WTC11 (cell line): ENCODE results near the gene GRM8.

Experiments
- CREM ChIP-seq: sonication (generic); formaldehyde crosslinking; IDR thresholded peaks from 2 replicates; pipeline ENCODE4 v1.8.1; 2022; ENCODE audit warnings: mild to moderate bottlenecking, missing genetic modification reagents, moderate library complexity
- ESRRA ChIP-seq: sonication (generic); formaldehyde crosslinking; IDR thresholded peaks from 2 replicates; pipeline ENCODE4 v1.8.1; 2022; ENCODE audit warnings: mild to moderate bottlenecking, missing genetic modification reagents, borderline replicate concordance
- JUN ChIP-seq: sonication (generic); formaldehyde crosslinking; IDR thresholded peaks from 2 replicates; pipeline ENCODE4 v1.8.0; 2023; ENCODE audit warnings: mild to moderate bottlenecking, missing genetic modification reagents
- NR1H2 ChIP-seq: sonication (generic); formaldehyde crosslinking; IDR thresholded peaks from 2 replicates; pipeline ENCODE4 v1.9.0; 2021; ENCODE audit warnings: mild to moderate bottlenecking, moderate library complexity, missing genetic modification reagents
- NR3C1 ChIP-seq: sonication (generic); formaldehyde crosslinking; conservative IDR thresholded peaks from 2 replicates; pipeline ENCODE4 v1.8.1; 2023; ENCODE audit warnings: low read depth, mild to moderate bottlenecking, missing genetic modification reagents
- ZNF671 ChIP-seq: fragments of 250-450 bp; sonication (Bioruptor Pico); IDR thresholded peaks from 2 replicates; pipeline ENCODE4 v1.8.0; 2021; ENCODE audit warnings: mild to moderate bottlenecking
- TF ChIP-seq, protein P1 (sequence below): fragments of 200-600 bp; IDR thresholded peaks from 2 replicates; pipeline ENCODE4 v1.8.0; 2022; ENCODE audit warnings: antibody characterized with exemption
- TF ChIP-seq, protein P2 (sequence below): sonication (generic); formaldehyde crosslinking; IDR thresholded peaks from 2 replicates; pipeline ENCODE4 v1.8.1; 2023; ENCODE audit warnings: mild to moderate bottlenecking, missing genetic modification reagents, moderate library complexity

DNA sequence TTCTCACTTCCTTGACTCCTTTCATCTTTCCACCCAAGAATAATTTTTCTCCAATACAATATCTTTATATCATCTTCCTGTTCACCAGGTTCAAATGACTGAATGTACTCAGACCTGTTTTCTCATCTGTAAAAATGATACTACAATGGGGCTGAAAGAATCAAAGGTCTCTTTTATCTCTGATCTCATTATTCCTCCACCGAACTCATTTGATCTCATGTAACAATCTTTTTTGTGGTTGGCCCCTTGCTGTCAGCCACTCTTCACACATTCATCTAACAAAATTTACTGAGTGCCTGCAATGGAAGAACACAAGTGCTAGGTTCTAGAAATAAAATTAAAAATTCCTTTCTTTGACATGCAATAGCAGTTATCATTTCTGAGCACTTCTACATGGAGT lies 65.0 kb downstream of the GRM8 start:
- TF ChIP-seq, protein P1, sequence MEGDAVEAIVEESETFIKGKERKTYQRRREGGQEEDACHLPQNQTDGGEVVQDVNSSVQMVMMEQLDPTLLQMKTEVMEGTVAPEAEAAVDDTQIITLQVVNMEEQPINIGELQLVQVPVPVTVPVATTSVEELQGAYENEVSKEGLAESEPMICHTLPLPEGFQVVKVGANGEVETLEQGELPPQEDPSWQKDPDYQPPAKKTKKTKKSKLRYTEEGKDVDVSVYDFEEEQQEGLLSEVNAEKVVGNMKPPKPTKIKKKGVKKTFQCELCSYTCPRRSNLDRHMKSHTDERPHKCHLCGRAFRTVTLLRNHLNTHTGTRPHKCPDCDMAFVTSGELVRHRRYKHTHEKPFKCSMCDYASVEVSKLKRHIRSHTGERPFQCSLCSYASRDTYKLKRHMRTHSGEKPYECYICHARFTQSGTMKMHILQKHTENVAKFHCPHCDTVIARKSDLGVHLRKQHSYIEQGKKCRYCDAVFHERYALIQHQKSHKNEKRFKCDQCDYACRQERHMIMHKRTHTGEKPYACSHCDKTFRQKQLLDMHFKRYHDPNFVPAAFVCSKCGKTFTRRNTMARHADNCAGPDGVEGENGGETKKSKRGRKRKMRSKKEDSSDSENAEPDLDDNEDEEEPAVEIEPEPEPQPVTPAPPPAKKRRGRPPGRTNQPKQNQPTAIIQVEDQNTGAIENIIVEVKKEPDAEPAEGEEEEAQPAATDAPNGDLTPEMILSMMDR = no peak
- no peak for TF ChIP-seq CREM
- TF ChIP-seq JUN = no peak
- TF ChIP-seq, protein P2, sequence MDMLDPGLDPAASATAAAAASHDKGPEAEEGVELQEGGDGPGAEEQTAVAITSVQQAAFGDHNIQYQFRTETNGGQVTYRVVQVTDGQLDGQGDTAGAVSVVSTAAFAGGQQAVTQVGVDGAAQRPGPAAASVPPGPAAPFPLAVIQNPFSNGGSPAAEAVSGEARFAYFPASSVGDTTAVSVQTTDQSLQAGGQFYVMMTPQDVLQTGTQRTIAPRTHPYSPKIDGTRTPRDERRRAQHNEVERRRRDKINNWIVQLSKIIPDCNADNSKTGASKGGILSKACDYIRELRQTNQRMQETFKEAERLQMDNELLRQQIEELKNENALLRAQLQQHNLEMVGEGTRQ (CRISPR knock-in tag) = no peak
- TF ChIP-seq ESRRA (CRISPR knock-in tag) = no peak
- TF ChIP-seq ZNF671 (CRISPR knock-in tag) = no peak
- no peak for TF ChIP-seq NR1H2 (CRISPR knock-in tag)
- TF ChIP-seq NR3C1 (CRISPR knock-in tag) = no peak
